ENCODE data around the gene ITIH5.

- TF ChIP-seq, protein P1, sequence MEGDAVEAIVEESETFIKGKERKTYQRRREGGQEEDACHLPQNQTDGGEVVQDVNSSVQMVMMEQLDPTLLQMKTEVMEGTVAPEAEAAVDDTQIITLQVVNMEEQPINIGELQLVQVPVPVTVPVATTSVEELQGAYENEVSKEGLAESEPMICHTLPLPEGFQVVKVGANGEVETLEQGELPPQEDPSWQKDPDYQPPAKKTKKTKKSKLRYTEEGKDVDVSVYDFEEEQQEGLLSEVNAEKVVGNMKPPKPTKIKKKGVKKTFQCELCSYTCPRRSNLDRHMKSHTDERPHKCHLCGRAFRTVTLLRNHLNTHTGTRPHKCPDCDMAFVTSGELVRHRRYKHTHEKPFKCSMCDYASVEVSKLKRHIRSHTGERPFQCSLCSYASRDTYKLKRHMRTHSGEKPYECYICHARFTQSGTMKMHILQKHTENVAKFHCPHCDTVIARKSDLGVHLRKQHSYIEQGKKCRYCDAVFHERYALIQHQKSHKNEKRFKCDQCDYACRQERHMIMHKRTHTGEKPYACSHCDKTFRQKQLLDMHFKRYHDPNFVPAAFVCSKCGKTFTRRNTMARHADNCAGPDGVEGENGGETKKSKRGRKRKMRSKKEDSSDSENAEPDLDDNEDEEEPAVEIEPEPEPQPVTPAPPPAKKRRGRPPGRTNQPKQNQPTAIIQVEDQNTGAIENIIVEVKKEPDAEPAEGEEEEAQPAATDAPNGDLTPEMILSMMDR (IDR thresholded peaks at IDR 0.05): no peak
- no peak for TF ChIP-seq EZH2 (IDR thresholded peaks at IDR 0.05; ENCODE audit: borderline replicate concordance, insufficient read depth, low read depth, low read length, poor library complexity, severe bottlenecking)
These were observed 99.9 kb downstream of the ITIH5 start for GRCh38 chr10:7566891-7567290.
